Chondrocyte (in vitro differentiated cells): ENCODE data around the gene TMEM132A. TPM values are rescaled to one million over a fixed set of nuclear protein-coding genes. Genes with fewer than 3 reads are reported as not detected.

Experiments used
- DNase-seq: peaks from one replicate; pipeline ENCODE4 v3.0.0; 2021; ENCODE audit warnings: mixed read lengths, low spot score
- H3K27ac Mint-ChIP-seq: one replicate; pipeline ENCODE4 v1.8.0; 2021; ENCODE audit warnings: mild to moderate bottlenecking, moderate library complexity, mixed read lengths; ENCODE audit not compliant: unreplicated experiment
- H3K27me3 Mint-ChIP-seq: 2 replicates; pipeline ENCODE4 v1.8.0; 2021; ENCODE audit warnings: low read depth, mixed read lengths
- H3K36me3 Mint-ChIP-seq: 2 replicates; pipeline ENCODE4 v1.8.0; 2021; ENCODE audit warnings: low read depth, mixed read lengths
- H3K4me1 Mint-ChIP-seq: 2 replicates; pipeline ENCODE4 v1.8.0; 2021; ENCODE audit warnings: low read depth, mild to moderate bottlenecking, mixed read lengths
- H3K4me3 Mint-ChIP-seq: one replicate; pipeline ENCODE4 v1.8.0; 2021; ENCODE audit warnings: mild to moderate bottlenecking, moderate library complexity, mixed read lengths; ENCODE audit not compliant: unreplicated experiment
- H3K9me3 Mint-ChIP-seq: 2 replicates; pipeline ENCODE4 v1.8.0; 2021; ENCODE audit warnings: low read depth, mixed read lengths
- CTCF ChIP-seq: fragments of 200-600 bp; sonication (generic); IDR thresholded peaks from 2 replicates; pipeline ENCODE4 v1.5.0; 2021; ENCODE audit warnings: antibody characterized with exemption, mild to moderate bottlenecking, moderate library complexity
- total RNA-seq: library from RNA; stranded (reverse); gene quantifications from 3 replicates; pipeline ENCODE4 v1.2.1, GENCODE V29; 2021

Gene TMEM132A
- total RNA-seq, 1 donor from 2014 or later, result 69.8 TPM

GRCh38 chr11:60982184-60982583 is 57.9 kb downstream of the TMEM132A start:
- Mint-ChIP-seq H3K9me3 (peaks cover 3% of the 10 kb centered on the region), H3K27me3 (peaks cover 8% of the 10 kb centered on the region), H3K36me3 (no peaks in the 10 kb centered on the region), H3K27ac (no peak overlapping the region), H3K4me3 (no peak overlapping the region), H3K4me1 (no peaks in the 10 kb centered on the region)
- no peak for TF ChIP-seq CTCF
- DNase-seq, result peak; percentile 29

DNA sequence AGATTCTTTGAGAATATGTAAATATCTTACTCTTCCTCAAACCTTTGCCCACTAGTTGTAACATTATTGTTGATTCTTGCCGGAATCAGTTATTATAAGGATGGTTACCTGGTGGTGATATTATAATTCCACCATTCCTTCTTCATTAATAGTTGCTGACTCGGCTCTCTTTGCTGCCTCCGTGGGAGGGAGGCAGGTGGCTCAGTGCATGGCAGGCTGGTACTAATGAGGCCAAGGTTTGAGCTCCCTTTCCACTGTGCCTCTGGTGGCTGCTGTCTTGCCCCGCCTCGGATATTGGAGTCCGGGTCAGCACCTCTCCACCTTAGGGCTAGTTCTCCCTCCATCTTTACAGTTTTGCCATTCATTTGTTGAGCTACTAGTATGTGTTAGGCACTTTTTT is 59.9 kb downstream of the TMEM132A start:
- no peak for TF ChIP-seq CTCF
- peak; percentile 19 for DNase-seq
- H3K36me3 Mint-ChIP-seq, result no peaks in the 10 kb centered on the region
- H3K9me3 Mint-ChIP-seq, result peaks cover 3% of the 10 kb centered on the region
- no peak overlapping the region for H3K27ac Mint-ChIP-seq
- peaks cover 13% of the 10 kb centered on the region for H3K27me3 Mint-ChIP-seq
- no peak overlapping the region for H3K4me3 Mint-ChIP-seq
- no peaks in the 10 kb centered on the region for H3K4me1 Mint-ChIP-seq

DNA sequence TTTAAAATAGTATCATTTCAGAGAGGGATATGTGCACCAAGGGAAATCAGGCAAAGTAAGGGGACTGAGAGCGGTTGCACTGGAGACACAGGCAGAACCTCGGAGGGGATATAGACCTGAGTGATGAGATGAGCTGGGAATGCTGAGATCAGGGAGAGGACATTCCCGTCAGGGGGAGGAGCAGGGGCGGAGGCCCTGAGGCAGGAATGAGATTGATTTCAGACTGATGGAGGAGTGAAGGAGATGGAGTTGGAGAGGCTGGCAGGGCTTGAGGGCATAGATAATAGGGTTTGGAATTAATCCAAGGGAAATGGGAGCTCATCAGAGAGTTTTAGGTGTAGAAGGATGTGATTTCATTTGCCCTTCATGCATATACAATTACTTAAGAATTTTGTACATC is 60.4 kb downstream of the TMEM132A start:
- TF ChIP-seq CTCF, result no peak
- Mint-ChIP-seq H3K27me3 (peaks cover 17% of the 10 kb centered on the region), H3K27ac (no peak overlapping the region), H3K36me3 (no peaks in the 10 kb centered on the region), H3K4me3 (no peak overlapping the region), H3K9me3 (peaks cover 3% of the 10 kb centered on the region), H3K4me1 (no peaks in the 10 kb centered on the region)
- peak; percentile 17 for DNase-seq

- TF ChIP-seq CTCF, result no peak
- H3K27me3 Mint-ChIP-seq, result peaks cover 21% of the 10 kb centered on the region
- H3K4me1 Mint-ChIP-seq, result no peaks in the 10 kb centered on the region
- H3K4me3 Mint-ChIP-seq, result no peak overlapping the region
- peaks cover 3% of the 10 kb centered on the region for H3K9me3 Mint-ChIP-seq
- no peak overlapping the region for H3K27ac Mint-ChIP-seq
- DNase-seq, result peak; percentile 14
- no peaks in the 10 kb centered on the region for H3K36me3 Mint-ChIP-seq
These were observed 61.2 kb downstream of the TMEM132A start for GRCh38 chr11:60985501-60985900.

DNA sequence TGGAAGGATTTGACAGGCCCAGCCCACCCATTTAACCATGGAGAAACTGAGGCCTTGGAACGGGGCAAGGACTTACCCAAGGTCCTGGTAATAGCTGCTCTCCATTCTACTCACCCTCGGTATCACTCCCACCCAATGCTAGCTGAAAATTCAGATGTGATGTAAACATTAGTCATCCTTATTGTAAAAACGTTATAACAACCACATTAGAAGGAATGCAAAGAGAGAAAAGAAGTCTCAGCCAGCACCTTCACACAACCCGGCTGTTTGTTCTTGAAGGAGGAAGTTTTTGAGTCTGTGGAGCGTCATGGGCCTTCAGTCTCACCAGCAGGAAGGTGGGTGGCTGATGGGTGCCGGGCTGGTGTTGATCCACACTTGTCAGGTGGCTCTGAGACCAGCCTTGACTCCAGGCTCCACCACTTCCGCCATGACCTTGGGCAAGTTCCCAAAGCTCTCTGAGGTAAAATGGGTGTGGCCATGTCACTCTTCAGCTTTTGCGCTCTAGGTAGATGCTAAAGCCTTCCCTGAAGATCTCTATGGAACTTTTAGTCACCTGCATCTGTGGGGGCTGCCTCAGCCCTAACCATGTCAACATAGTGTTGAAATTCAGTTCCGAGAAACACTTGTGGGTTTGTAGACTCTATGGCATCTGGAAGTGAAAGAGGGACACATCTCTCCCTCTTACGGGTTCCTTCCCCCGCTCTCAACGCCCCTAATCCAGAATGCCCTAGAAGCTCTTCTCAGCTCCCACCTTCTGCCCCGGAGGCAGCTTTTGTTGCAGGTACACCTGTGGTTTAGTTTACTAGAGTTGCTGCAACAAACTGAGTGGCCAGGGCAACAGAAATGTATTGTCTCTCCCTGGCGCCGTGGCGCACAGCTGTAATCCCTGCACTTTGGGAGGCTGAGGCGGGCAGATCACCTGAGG is 62.0 kb downstream of the TMEM132A start:
- H3K36me3 Mint-ChIP-seq, result no peaks in the 10 kb centered on the region
- H3K27ac Mint-ChIP-seq, result no peak overlapping the region
- no peak overlapping the region for H3K4me3 Mint-ChIP-seq
- no peak for TF ChIP-seq CTCF
- H3K9me3 Mint-ChIP-seq, result peaks cover 3% of the 10 kb centered on the region
- H3K27me3 Mint-ChIP-seq, result peaks cover 22% of the 10 kb centered on the region
- H3K4me1 Mint-ChIP-seq, result no peaks in the 10 kb centered on the region
- DNase-seq, result peak; percentile 55

Other genes starting within 250 kb of the TMEM132A start
- not detected in 3 replicates for gene MS4A8, start 224.8 kb upstream of the TMEM132A start, total RNA-seq
- not detected in 3 replicates for gene MS4A18, start 199.7 kb upstream of the TMEM132A start, total RNA-seq
- not detected in 3 replicates for gene MS4A15, start 167.6 kb upstream of the TMEM132A start, total RNA-seq
- gene MS4A10, start 139.1 kb upstream of the TMEM132A start, total RNA-seq, result not detected in 3 replicates
- 16.6 to 18.6 TPM (median 17.7 TPM) in 3 replicates for gene CCDC86, start 82.3 kb upstream of the TMEM132A start, total RNA-seq
- gene PTGDR2, start 68.5 kb upstream of the TMEM132A start, total RNA-seq, result 0.12 TPM in 1 of 3 replicates, not detected in the others
- gene ZP1, start 56.9 kb upstream of the TMEM132A start, total RNA-seq, result 0.40 to 0.49 TPM in 2 of 3 replicates, not detected in the other
- 48.4 to 51.3 TPM (median 48.6 TPM) in 3 replicates for gene PRPF19, start 17.9 kb upstream of the TMEM132A start, total RNA-seq
- gene TMEM109, start 10.3 kb upstream of the TMEM132A start, total RNA-seq, result 97.0 to 124 TPM (median 104 TPM) in 3 replicates
- gene SLC15A3, start 27.7 kb downstream of the TMEM132A start, total RNA-seq, result 0.54 to 1.6 TPM (median 0.62 TPM) in 3 replicates
- gene CD6, start 47.2 kb downstream of the TMEM132A start, total RNA-seq, result 0.33 TPM in 1 of 3 replicates, not detected in the others
- gene CD5, start 178.0 kb downstream of the TMEM132A start, total RNA-seq, result not detected in 3 replicates
- 15.3 to 20.5 TPM (median 19.6 TPM) in 3 replicates for gene VPS37C, start 237.0 kb downstream of the TMEM132A start, total RNA-seq